ENCODE measurements around the gene DNAH6.

GRCh38 chr2:84713441-84713840 is 197.1 kb downstream of the DNAH6 start:
- TF ChIP-seq CTCF (conservative IDR thresholded peaks at IDR 0.05; ENCODE audit: low read depth, low read length) (no peak), EZH2 (IDR thresholded peaks at IDR 0.05; ENCODE audit: borderline replicate concordance, low read depth, low read length, poor library complexity, severe bottlenecking) (no peak)
